Smooth muscle cell of trachea (primary cell): Measurements from ENCODE around the gene EXOSC5. TPM values are rescaled to one million over a fixed set of nuclear protein-coding genes. Genes with fewer than 3 reads are reported as not detected.

ENCODE experiments used
- total RNA-seq: library from RNA; depleted of rRNA; stranded (reverse); fragments of >200 nt; gene quantifications from 2 replicates; pipeline ENCODE4 v1.2.1, GENCODE V29; 2014

Gene EXOSC5
- total RNA-seq = 8.9 and 13.7 TPM in 2 replicates

DNA sequence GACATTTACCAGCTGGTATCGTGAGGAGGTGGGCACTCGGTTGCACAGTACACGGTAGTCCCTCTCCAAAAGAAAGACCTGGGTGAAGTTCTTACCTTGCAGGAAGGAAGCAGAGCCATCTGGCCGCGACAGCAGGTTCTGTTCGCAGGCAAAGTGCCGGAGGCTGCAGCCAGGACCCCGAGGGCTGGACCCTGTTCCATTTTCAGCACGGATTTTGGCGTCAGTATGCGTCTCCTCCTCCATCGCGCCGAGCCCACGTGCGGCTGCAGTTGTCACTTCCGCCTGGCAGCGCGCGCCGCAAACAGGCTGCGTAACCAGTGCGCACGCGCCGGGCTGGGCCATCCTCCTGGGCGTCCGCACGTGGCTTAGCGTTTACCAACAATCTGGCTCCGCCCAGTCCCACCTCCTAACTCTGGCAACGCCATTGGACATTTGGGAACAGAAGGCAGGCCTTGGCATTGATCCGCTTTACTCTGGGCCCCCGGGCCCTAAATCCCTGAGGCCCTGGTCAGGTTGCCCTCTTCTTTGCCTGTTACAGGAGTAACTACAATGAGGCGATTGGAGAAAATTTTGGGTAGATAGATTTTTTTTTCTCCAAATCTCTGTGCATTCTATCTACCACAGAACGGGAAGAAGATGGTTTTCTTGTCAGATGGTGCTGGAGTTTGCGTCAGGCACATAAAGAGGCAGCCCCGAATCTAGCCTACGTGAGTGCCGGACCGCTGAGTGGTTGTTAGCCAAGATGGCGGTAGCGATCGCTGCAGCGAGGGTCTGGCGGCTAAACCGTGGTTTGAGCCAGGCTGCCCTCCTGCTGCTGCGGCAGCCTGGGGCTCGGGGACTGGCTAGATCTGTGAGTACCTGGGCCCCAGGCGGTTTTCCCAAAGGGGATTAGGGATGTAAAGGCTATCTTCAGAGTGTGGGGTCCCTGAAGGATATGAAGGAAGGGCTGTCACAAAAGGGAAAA lies at the start of gene EXOSC5, which contains the start of gene BCKDHA:
TSS of gene EXOSC5 (minus strand) at position 274 of the 964 bp plus-strand sequence. CDS start at position 243, 31 bp downstream.
TSS of gene BCKDHA (plus strand) at position 733 of the 964 bp plus-strand sequence. CDS start at position 743, 10 bp downstream.

GRCh38 chr19:41442473-41443355 lies 45.6 kb upstream of the EXOSC5 start, which contains the start of gene ERICH4:
ERICH4 (plus strand) TSS chr19:41443156; CDS start chr19:41443170, 14 bp downstream.

DNA sequence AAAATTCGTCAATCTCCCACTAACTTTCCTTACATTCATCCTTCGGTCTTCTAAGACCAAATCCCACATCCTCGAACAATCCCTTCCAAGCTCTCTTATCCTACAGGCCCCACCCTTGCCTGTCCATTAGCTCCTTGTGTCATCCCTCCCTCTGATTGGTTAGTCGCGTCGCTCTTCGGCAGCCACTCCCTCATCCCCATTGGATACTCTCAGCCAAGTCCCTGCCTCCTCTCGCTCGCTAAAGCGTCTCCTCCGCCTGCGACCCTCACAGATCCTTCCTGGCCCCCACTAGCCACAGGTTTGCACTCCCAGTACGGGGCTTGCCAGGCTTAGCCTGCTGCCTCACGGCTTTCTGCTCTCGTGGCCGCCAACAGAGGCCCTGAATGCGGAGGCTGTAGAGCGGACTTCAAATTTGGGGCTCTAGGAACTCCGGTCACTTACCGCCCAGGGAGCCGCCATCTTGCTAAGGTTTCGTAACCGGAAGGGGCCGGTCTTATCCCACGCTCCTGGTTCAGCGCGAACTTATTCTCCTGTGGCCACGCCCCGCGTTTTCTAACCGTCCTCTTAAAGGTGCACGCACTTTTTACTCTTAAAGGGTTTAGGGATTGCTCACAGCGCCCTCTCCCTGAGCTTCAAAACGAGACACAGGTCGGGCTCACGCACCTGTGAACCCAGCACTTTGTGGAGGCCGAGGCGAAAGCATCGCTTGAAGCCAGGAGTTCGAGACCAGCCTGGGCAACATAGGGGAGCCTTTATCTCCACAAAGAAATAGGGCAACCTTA lies 42.5 kb upstream of the EXOSC5 start, which contains the start of gene DMAC2:
TSS of gene DMAC2 (minus strand) at position 472 of the 782 bp plus-strand sequence. CDS start at position 459, 13 bp downstream.

DNA sequence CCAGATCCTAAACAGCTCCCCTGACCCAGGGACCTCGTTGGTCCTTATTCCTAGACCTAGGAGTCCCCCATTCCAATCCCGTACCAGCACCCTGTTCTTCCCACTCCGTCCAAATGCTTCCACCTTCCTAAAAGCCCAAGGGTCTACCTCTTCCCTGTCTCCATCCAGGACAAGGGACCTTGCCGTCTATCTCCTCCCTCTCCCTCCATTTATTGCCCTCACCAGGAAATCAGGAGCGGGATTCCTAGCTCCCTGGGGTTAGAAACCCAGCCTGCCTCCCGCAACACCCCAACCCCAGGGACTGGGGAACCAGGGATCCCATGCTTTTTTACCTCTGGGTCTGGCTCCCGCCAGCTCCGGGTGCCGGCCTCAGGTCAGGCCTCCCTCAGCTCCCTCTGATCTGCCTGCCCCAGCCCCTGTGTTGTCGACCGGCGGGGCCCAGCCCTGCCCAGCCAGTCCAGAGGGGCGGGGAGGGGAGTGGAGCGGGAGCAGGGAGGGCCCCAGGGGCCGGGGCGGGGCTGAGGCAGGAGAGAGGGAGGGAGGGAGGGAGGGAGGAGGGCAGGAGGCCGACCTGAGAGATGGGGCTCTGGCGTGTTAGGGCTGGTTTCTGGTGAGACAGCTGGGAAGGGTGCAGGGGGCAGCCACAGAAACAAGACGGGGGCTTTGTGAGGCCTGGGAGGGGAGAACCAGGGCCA lies 29.9 kb upstream of the EXOSC5 start, which contains the start of gene B3GNT8:
TSS of gene B3GNT8 (minus strand) at position 423 of the 695 bp plus-strand sequence. CDS start 596 bp downstream, outside the sequence.

DNA sequence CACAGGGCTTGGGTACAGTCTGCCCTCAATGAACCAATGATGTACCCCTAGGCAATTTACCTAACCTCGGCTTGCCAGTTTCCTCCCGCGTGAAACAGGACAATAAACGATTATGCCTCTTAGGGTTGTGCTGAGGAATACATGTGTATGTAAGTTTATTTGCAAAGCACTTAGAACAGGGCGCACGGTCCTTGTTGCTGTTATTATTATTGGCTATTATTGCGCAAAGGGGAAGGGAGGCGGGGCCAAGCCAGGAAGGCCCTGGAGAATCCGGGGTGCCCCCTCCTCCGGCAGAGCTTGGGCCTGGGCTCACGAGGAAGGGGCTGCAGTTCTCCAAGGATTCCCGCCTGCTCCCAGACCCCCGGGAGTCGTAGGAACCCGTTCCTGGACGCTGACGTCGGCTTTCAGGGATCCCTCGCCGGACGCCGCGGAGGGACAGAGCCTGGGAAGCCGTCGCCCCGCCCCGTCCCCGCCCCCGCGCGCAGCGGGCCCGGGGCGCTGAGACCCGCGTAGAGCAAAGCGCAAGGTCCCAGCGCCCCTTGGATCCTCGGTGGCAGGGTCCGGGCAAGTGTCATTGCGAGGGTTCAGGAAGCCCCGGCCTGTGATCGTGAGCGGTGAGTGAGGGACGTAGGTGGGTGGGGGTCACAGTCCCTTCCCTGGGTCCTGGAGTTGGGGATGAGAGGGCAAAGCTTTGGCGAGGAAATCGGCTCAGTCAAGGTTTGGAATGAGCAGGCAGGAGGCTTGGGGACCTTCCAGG lies 20.7 kb downstream of the EXOSC5 start, which contains the start of gene TMEM91:
TSS of gene TMEM91 (plus strand) at position 293 of the 757 bp plus-strand sequence. CDS start 1,777 bp downstream, outside the sequence.

GRCh38 chr19:41363753-41364523 lies 33.2 kb downstream of the EXOSC5 start, which contains the start of gene B9D2:
B9D2 (minus strand) TSS chr19:41364149; CDS start chr19:41363519, 630 bp downstream.

DNA sequence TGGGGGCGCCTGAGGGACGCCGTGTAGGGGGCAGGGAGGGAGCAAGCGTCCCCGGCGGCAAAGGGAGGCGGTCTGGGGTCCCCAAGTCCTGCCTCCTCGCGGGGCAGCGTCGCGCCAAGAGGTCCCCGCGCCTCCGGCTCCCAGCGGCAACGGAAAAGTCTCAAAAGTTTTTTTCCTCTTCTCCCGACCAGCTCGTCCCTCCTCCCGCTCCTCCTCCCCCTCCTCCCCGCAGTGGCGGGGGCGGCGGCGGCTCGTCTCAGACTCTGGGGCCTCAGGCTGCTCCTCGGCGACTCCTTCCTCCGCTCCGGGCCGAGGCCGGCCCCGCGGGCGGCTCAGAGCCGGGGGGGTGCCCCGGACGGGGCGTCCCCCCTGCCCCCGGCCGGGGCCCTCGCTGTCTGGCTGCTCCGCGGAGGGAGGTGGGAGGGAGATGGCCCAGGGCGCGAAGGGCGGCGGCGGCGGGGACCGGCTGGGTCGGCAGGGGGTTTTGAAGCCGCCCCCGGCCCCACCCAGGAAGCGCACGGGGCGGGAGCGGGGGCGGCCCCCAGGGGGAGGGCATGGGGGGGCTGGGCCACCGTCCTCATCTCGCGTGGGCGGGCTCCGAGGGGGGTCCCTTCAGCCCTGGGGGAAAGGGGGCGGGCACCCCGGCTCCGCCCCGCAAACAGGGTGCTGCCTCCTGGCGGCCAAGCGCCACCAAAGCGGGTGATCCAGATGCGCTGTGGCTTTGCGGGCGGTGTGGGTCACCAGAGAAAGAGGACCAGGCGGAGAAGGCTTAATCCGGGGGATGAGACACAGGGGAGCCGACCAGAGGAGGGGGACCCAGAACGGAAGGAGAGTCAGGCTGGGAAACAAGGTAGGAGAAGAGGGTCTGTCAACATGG lies 43.5 kb downstream of the EXOSC5 start, which contains the start of gene TGFB1:
TSS of gene TGFB1 (minus strand) at position 457 of the 877 bp plus-strand sequence. CDS start 878 bp downstream, outside the sequence.

Other genes with a start within 250 kb of the EXOSC5 start
- gene CYP2S1, start 204.1 kb downstream of the EXOSC5 start, total RNA-seq = 1.8 and 5.7 TPM in 2 replicates
- gene AXL, start 178.1 kb downstream of the EXOSC5 start, total RNA-seq = 369 and 387 TPM in 2 replicates
- 87.2 and 118 TPM in 2 replicates for gene HNRNPUL1, start 133.0 kb downstream of the EXOSC5 start, total RNA-seq
- gene CCDC97, start 87.2 kb downstream of the EXOSC5 start, total RNA-seq = 9.3 and 13.2 TPM in 2 replicates
- gene TGFB1, start 43.4 kb downstream of the EXOSC5 start, total RNA-seq = 12.1 and 15.7 TPM in 2 replicates
- 2.8 and 4.2 TPM in 2 replicates for gene B9D2, start 33.2 kb downstream of the EXOSC5 start, total RNA-seq
- 4.4 and 10.9 TPM in 2 replicates for gene TMEM91, start 20.8 kb downstream of the EXOSC5 start, total RNA-seq
- 43.8 and 48.1 TPM in 2 replicates for gene BCKDHA, start 459 bp upstream of the EXOSC5 start, total RNA-seq
- 3.5 and 4.5 TPM in 2 replicates for gene B3GNT8, start 30.0 kb upstream of the EXOSC5 start, total RNA-seq
- gene DMAC2, start 42.6 kb upstream of the EXOSC5 start, total RNA-seq = 44.0 and 46.1 TPM in 2 replicates
- not detected in 2 replicates for gene ERICH4, start 45.8 kb upstream of the EXOSC5 start, total RNA-seq
- gene CEACAM21, start 178.8 kb upstream of the EXOSC5 start, total RNA-seq = not detected in 2 replicates
- gene CEACAM4, start 229.7 kb upstream of the EXOSC5 start, total RNA-seq = not detected in 2 replicates